Uterus (tissue), 2 donors: ENCODE results near the gene PACSIN2.

Experiments used
- CTCF ChIP-seq, 4 experiments: fragments of 200-600 bp in 2 of 4; fragments of 450-650 bp in 2 of 4; sonication (generic) in 2 of 4; IDR thresholded peaks; one replicate each; pipeline ENCODE4 v1.5.1; 2016 to 2019; ENCODE audit warnings: antibody characterized with exemption in 4 of 4, mild to moderate bottlenecking in 2 of 4, moderate library complexity in 1 of 4
- POLR2A ChIP-seq, 2 donors: fragments of 450-650 bp; IDR thresholded peaks; one replicate each; pipeline ENCODE4 v1.6.1; 2016; ENCODE audit warnings: antibody characterized with exemption in 2 of 2, mild to moderate bottlenecking in 1 of 2, moderate library complexity in 1 of 2

GRCh38 chr22:43053176-43053575 lies 38.2 kb upstream of the PACSIN2 start:
- TF ChIP-seq CTCF (IDR thresholded peaks at IDR 0.05) = no peak
- no peak for TF ChIP-seq POLR2A (IDR thresholded peaks at IDR 0.05)
